GM06990 (cell line): ENCODE results near the gene UBE2D3.
A peak's percentile ranks its signal among the peaks of the same experiment; 100 is the strongest.

ENCODE experiments used
- DNase-seq: peaks from one replicate; pipeline ENCODE4 v3.0.0-alpha.2; 2011; ENCODE audit not compliant: insufficient read length; ENCODE audit errors: extremely low read depth
- H3K27me3 ChIP-seq: replicated peaks from 2 replicates; pipeline ENCODE4 v1.6.0; 2011; ENCODE audit warnings: low read length; ENCODE audit not compliant: control insufficient read depth, insufficient read depth
- H3K36me3 ChIP-seq: 2 replicates; pipeline ENCODE4 v1.5.1; 2011; ENCODE audit warnings: low read length; ENCODE audit not compliant: control insufficient read depth, insufficient read depth
- H3K4me3 ChIP-seq: replicated peaks from 2 replicates; pipeline ENCODE4 v1.5.1; 2011; ENCODE audit warnings: low read depth, mild to moderate bottlenecking, control low read depth, low read length
- CTCF ChIP-seq: IDR thresholded peaks from 2 replicates; pipeline ENCODE4 v1.5.1; 2011; ENCODE audit warnings: low read length, control low read depth, mild to moderate bottlenecking, inconsistent platforms; ENCODE audit not compliant: insufficient read depth, poor library complexity, severe bottlenecking

UBE2D3 gene

GRCh38 chr4:102760645-102761295 is 66.6 kb downstream of the UBE2D3 start, which contains the start of gene MANBA:
MANBA (minus strand) TSS chr4:102760968; CDS start chr4:102760894, 74 bp downstream.
- peak; percentile 89 for DNase-seq
- peak within 1 kb of the TSS; percentile 95 for H3K4me3 ChIP-seq
- no peaks in the 10 kb centered on the region for H3K27me3 ChIP-seq
- no peak for TF ChIP-seq CTCF
- no peaks in the 10 kb centered on the region for H3K36me3 ChIP-seq

DNA sequence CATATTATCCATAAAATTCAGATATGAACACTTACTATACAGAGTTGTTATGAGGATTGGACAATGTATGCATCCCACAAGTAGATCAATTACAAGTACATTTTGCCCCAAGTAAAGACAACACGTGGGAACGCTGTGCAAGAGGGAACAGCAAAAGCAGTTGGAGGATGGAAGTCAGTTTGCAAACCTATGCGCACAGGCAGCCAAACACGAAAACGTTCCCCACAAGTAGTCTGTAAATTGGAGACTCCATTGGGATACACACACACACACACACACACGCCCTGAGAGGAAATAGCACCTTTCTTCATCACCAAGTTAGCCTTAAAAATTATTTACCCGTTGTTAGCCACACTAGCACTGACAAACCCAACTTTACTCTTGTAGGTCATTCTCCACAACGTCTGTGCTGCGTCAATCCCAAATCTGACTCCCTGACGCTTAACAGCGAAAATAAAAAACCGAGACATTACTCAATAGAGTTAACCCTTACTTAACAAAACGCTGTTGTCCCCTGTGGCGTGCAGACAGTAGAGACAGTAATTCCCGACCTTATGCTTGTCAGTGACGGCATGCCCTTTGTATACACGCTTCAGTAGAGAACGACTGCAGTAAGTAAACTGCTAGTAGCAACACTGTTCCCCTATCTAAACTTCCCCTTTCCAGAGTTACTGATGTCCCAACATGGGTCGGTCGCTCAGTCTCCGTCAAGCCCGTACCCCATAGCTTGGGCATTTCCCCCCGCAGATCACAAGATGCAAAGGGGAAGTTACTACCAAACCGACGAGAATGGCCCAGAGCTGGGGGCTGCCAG is 67.3 kb downstream of the UBE2D3 start:
- TF ChIP-seq CTCF, result no peak
- Histone ChIP-seq H3K36me3 (no peaks in the 10 kb centered on the region), H3K27me3 (no peaks in the 10 kb centered on the region), H3K4me3 (peak overlapping the region; percentile 95)
- no peak for DNase-seq

DNA sequence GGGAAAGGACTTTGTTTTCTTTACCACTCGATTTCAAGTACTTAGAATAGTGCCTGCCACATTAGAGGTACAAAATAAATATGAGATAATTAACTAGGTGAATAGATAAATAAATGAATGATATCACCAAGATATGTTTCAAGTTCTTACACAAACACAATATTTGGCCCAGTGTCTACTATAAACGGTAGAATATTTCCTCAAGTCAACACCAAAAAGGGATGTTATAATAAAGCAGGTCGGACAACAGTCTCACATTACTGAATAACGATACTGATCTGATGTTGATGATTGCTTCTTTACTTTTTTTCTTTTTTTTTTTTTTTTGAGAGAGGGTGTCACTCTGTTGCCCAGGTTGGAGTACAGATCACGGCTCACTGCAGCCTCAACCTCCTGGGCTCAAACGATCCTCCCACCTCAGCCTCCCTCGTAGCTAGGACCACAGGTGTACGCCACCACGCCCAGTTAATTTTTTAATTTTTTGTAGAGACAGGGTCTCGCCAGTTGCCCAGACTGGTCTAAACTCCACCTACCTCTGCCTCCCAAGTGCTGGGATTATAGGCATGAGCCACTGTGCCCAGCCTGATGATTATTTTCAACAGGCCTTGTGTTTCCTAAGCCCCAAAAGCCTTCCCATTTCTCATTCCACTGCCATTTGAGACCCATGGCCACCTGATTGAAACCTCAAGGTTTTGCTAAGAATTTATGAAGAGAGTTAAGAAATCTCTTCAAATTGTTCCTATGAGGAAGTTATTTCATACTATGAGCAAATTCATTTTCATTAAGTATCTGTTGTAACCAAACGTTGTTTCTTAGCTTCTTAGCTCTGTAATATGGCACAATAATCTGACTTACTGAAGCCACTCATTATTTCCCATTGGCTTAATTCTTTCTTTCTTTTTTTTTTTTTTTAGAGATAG is 68.8 kb downstream of the UBE2D3 start:
- Histone ChIP-seq H3K4me3 (no peak overlapping the region), H3K36me3 (no peaks in the 10 kb centered on the region), H3K27me3 (no peaks in the 10 kb centered on the region)
- no peak for TF ChIP-seq CTCF
- no peak for DNase-seq

- H3K36me3 ChIP-seq, result no peaks in the 10 kb centered on the region
- no peak for TF ChIP-seq CTCF
- no peak for DNase-seq
- H3K4me3 ChIP-seq, result no peak overlapping the region
- no peaks in the 10 kb centered on the region for H3K27me3 ChIP-seq
Observed at GRCh38 chr4:102757681-102758080, 69.7 kb downstream of the UBE2D3 start.

- DNase-seq, result no peak
- no peak for TF ChIP-seq CTCF
Observed at GRCh38 chr4:102754044-102754443, 73.3 kb downstream of the UBE2D3 start.

More at GRCh38 chr4:102754044-102754443, 73.3 kb downstream of the UBE2D3 start:
- no peak overlapping the region for H3K4me3 ChIP-seq
- H3K36me3 ChIP-seq, result no peaks in the 10 kb centered on the region; the same call in 1 of the 2 replicates
- no peaks in the 10 kb centered on the region for H3K27me3 ChIP-seq
